GM23338 (cell line): Measurements from ENCODE around the gene C3orf49. TPM values are rescaled to one million over a fixed set of nuclear protein-coding genes. Genes with fewer than 3 reads are reported as not detected.

Experiments
- ATAC-seq: fragments of 200-7000 bp; cut with Tn5 transposase; 3 replicates; pipeline ENCODE4 v1.9.1; 2020
- DNase-seq: peaks from one replicate; pipeline ENCODE4 v3.0.0-alpha.2; 2015; ENCODE audit warnings: low spot score
- H2AFZ ChIP-seq: fragments of 200-600 bp; sonication (generic); 2 replicates; pipeline ENCODE4 v1.8.0; 2016; ENCODE audit warnings: antibody characterized with exemption, mild to moderate bottlenecking, moderate library complexity
- H3F3A ChIP-seq: fragments of 200-600 bp; sonication (generic); replicated peaks from 2 replicates; pipeline ENCODE4 v1.8.0; 2017; ENCODE audit warnings: antibody characterized with exemption, mixed run types, low read depth
- H3K27ac ChIP-seq: fragments of 200-600 bp; sonication (generic); 2 replicates; pipeline ENCODE4 v1.6.1; 2016; ENCODE audit warnings: low read depth
- H3K27me3 ChIP-seq: fragments of 200-600 bp; sonication (generic); 2 replicates; pipeline ENCODE4 v1.8.0; 2016; ENCODE audit warnings: mild to moderate bottlenecking, mixed run types, moderate library complexity; ENCODE audit not compliant: insufficient read depth
- H3K36me3 ChIP-seq: fragments of 200-600 bp; sonication (generic); 2 replicates; pipeline ENCODE4 v1.8.0; 2016; ENCODE audit warnings: mild to moderate bottlenecking; ENCODE audit not compliant: insufficient read depth
- H3K4me1 ChIP-seq: fragments of 200-600 bp; sonication (generic); 2 replicates; pipeline ENCODE4 v1.8.0; 2016; ENCODE audit warnings: mild to moderate bottlenecking, moderate library complexity; ENCODE audit not compliant: insufficient read depth
- H3K4me2 ChIP-seq: fragments of 200-600 bp; sonication (generic); 2 replicates; pipeline ENCODE4 v1.7.1; 2017; ENCODE audit warnings: mixed run types
- H3K4me3 ChIP-seq: fragments of 200-600 bp; sonication (generic); 2 replicates; pipeline ENCODE4 v1.6.1; 2016; ENCODE audit warnings: mixed run types
- H3K79me2 ChIP-seq: fragments of 200-600 bp; sonication (generic); replicated peaks from 2 replicates; pipeline ENCODE4 v1.8.0; 2017; ENCODE audit warnings: mild to moderate bottlenecking; ENCODE audit not compliant: insufficient read depth
- H3K9me2 ChIP-seq: fragments of 200-600 bp; sonication (generic); 2 replicates; pipeline ENCODE4 v1.8.0; 2017; ENCODE audit not compliant: insufficient read depth
- H4K20me1 ChIP-seq: fragments of 200-600 bp; sonication (generic); replicated peaks from 2 replicates; pipeline ENCODE4 v1.8.0; 2017; ENCODE audit warnings: mild to moderate bottlenecking; ENCODE audit not compliant: insufficient read depth
- H3K27ac Mint-ChIP-seq: 2 replicates; pipeline ENCODE4 v1.8.0; 2020; ENCODE audit warnings: inconsistent platforms, mild to moderate bottlenecking, moderate library complexity, mixed read lengths
- H3K27me3 Mint-ChIP-seq: 3 replicates; pipeline ENCODE4 v1.8.0; 2022; ENCODE audit warnings: low read depth, mild to moderate bottlenecking, moderate library complexity, mixed read lengths, inconsistent platforms; ENCODE audit not compliant: insufficient read depth, poor library complexity
- H3K36me3 Mint-ChIP-seq: 3 replicates; pipeline ENCODE4 v1.8.0; 2021; ENCODE audit warnings: low read depth, mild to moderate bottlenecking, inconsistent platforms, moderate library complexity, mixed read lengths
- H3K4me1 Mint-ChIP-seq: 3 replicates; pipeline ENCODE4 v1.8.0; 2020; ENCODE audit warnings: mild to moderate bottlenecking, inconsistent platforms, mixed read lengths
- H3K4me3 Mint-ChIP-seq: 3 replicates; pipeline ENCODE4 v1.8.0; 2021; ENCODE audit warnings: moderate library complexity, mild to moderate bottlenecking, inconsistent platforms, mixed read lengths
- H3K9me3 Mint-ChIP-seq: 3 replicates; pipeline ENCODE4 v1.8.0; 2020; ENCODE audit warnings: moderate library complexity, mild to moderate bottlenecking, inconsistent platforms, mixed read lengths
- CTCF ChIP-seq, 2 experiments: fragments of 200-600 bp in 1 of 2; sonication (generic) in 1 of 2; conservative IDR thresholded peaks; 2 replicates each; pipeline versions ENCODE4 v1.5.1 to v1.6.1; 2016 to 2017; ENCODE audit warnings: antibody characterized with exemption in 2 of 2, low read depth in 2 of 2, mild to moderate bottlenecking in 2 of 2, moderate library complexity in 1 of 2
- ETS1 ChIP-seq: IDR thresholded peaks from 2 replicates; pipeline ENCODE4 v1.6.1; 2016; ENCODE audit warnings: antibody characterized with exemption
- EZH2phosphoT487 ChIP-seq: fragments of 200-600 bp; sonication (generic); IDR thresholded peaks from one replicate; pipeline ENCODE4 v1.8.1; 2018; ENCODE audit warnings: antibody characterized with exemption; ENCODE audit not compliant: unreplicated experiment
- NANOG ChIP-seq: IDR thresholded peaks from 2 replicates; pipeline ENCODE4 v1.6.1; 2016; ENCODE audit warnings: antibody characterized with exemption, borderline replicate concordance
- POLR2AphosphoS5 ChIP-seq: IDR thresholded peaks from 2 replicates; pipeline ENCODE4 v1.6.1; 2016; ENCODE audit warnings: antibody characterized with exemption, low read depth
- REST ChIP-seq: IDR thresholded peaks from one replicate; pipeline ENCODE4 v1.6.1; 2018; ENCODE audit warnings: antibody characterized with exemption; ENCODE audit not compliant: unreplicated experiment
- STAT1 ChIP-seq: IDR thresholded peaks from one replicate; pipeline ENCODE4 v1.6.1; 2016; ENCODE audit warnings: antibody characterized with exemption; ENCODE audit not compliant: unreplicated experiment
- ZNF462 ChIP-seq: fragments of 250-450 bp; sonication (Bioruptor Pico); IDR thresholded peaks from 2 replicates; pipeline ENCODE4 v1.5.0; 2020; ENCODE audit warnings: mild to moderate bottlenecking, moderate library complexity
- polyA plus RNA-seq: library from polyadenylated mRNA; unstranded; fragments of >200 nt; fragmentation: Nextera tagmentation; extraction: Ambion mirVana; gene quantifications from 2 replicates; pipeline ENCODE4 v1.2.1, GENCODE V29; 2016
- total RNA-seq: library from RNA; depleted of rRNA; stranded (reverse); fragments of >200 nt; shearing (Covaris generic); gene quantifications from 2 replicates; pipeline ENCODE4 v1.2.3, GENCODE V29; 2014

C3orf49 gene
- total and polyA plus RNA-seq, 2 experiments from 2014 or later: 0.23 TPM; not detected in 1

- no peak for TF ChIP-seq CTCF (conservative IDR thresholded peaks at IDR 0.05; ENCODE audit: low read depth in 2 of 2)
- TF ChIP-seq NANOG: no peak
- TF ChIP-seq EZH2phosphoT487: no peak
Measured at GRCh38 chr3:63891518-63891917, 72.4 kb downstream of the C3orf49 start (continued).

- H3K9me2 ChIP-seq: no peaks in the 10 kb centered on the region
- H3K4me3 ChIP-seq: no peak overlapping the region
- peaks cover 23% of the 10 kb centered on the region for H3K4me1 Mint-ChIP-seq
- ATAC-seq (no peak), DNase-seq (no peak)
- no peaks in the 10 kb centered on the region for H3K36me3 Mint-ChIP-seq
- peaks cover 9% of the 10 kb centered on the region for H4K20me1 ChIP-seq
- H3K27ac Mint-ChIP-seq: no peak overlapping the region
- H3K27me3 ChIP-seq: no peaks in the 10 kb centered on the region
- peaks cover 26% of the 10 kb centered on the region for H3K79me2 ChIP-seq
- H3K27me3 Mint-ChIP-seq: no peaks in the 10 kb centered on the region
- H3K9me3 Mint-ChIP-seq: no peaks in the 10 kb centered on the region
- H3K4me1 ChIP-seq: peaks cover 8% of the 10 kb centered on the region
- no peak overlapping the region for H3K4me3 Mint-ChIP-seq
- H2AFZ ChIP-seq: no peak overlapping the region
- H3K36me3 ChIP-seq: no peaks in the 10 kb centered on the region
- TF ChIP-seq ZNF462 (CRISPR knock-in tag): no peak
- no peak for TF ChIP-seq REST
- no peak for TF ChIP-seq NANOG
- TF ChIP-seq POLR2AphosphoS5: no peak
- no peak for TF ChIP-seq ETS1
- no peak for TF ChIP-seq STAT1
- H3K4me2 ChIP-seq: no peak overlapping the region
- H3F3A ChIP-seq: no peaks in the 10 kb centered on the region
- no peak overlapping the region for H3K27ac ChIP-seq
Measured at GRCh38 chr3:63892773-63893352, 73.8 kb downstream of the C3orf49 start.
